ENCODE results near the gene VTI1A. TPM values are rescaled to one million over a fixed set of nuclear protein-coding genes. Genes with fewer than 3 reads are reported as not detected.
A peak's percentile ranks its signal among the peaks of the same experiment; 100 is the strongest.

Gene VTI1A
- polyA plus RNA-seq, 2 of the 4 experiments (the other 2 are of a cell fraction): 17.0 to 25.3 TPM

DNA sequence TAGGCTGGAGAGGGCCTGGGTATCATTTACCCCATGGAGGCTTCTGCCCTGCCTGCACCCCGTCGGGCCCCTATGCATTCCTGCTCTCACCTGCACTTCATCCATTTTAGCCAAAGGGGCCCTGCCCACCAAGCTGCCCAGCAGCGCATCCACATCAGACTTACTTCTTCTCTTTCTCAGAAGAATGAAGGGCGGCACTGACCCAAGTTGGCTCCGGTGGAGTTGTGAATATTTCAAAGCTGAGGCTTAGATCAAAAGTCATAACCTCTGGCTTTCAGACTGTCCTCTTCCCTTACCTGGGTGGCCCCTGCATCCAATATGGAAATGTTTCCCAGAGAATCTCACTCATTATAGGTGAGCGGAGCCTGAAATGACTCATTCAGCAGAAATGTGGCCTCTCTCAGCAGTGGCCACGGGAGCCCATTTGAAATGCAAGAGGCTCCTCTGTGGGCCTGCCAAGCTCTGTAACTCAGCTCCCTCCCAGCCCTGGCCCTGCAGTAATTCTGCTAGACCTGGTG, 385.4 kb downstream of the VTI1A start:
- ATAC-seq: peak; percentile 61 to 64; a peak in 3 of 6 replicates
- Histone ChIP-seq H3K4me1 (peaks cover 11% of the 10 kb centered on the region; the same call in 1 of the 3 replicates), H3K27ac (peak overlapping the region in 1 of 2 experiments; percentile 48; a peak in 1 of 6 replicates), H3K4me3 (no peak overlapping the region), H3K4me2 (no peak overlapping the region), H3K9me3 (no peaks in the 10 kb centered on the region)
- ChIA-PET POLR2A (no interaction called here), CTCF (no interaction called here)
- FAIRE-seq: no peak
- DNase-seq (ENCODE audit: low read depth in 1 of 2, low spot score in 1 of 2): no peak
- 77% methylated on average over 7 of the region's 7 CpGs for WGBS (ENCODE audit: missing lambda C conversion rate)
- TF ChIP-seq FOSL2 (IDR thresholded peaks at IDR 0.05) (no peak), FOSL2 (CRISPR knock-in tag; IDR thresholded peaks at IDR 0.05) (peak; percentile 22; the same call in 1 of the 2 replicates), HEYL (CRISPR knock-in tag; IDR thresholded peaks at IDR 0.05) (no peak), CBX8 (IDR thresholded peaks at IDR 0.05) (no peak)
- TF ChIP-seq, protein P1, sequence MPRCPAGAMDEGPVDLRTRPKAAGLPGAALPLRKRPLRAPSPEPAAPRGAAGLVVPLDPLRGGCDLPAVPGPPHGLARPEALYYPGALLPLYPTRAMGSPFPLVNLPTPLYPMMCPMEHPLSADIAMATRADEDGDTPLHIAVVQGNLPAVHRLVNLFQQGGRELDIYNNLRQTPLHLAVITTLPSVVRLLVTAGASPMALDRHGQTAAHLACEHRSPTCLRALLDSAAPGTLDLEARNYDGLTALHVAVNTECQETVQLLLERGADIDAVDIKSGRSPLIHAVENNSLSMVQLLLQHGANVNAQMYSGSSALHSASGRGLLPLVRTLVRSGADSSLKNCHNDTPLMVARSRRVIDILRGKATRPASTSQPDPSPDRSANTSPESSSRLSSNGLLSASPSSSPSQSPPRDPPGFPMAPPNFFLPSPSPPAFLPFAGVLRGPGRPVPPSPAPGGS (IDR thresholded peaks at IDR 0.05): no peak
- TF ChIP-seq, protein P2, sequence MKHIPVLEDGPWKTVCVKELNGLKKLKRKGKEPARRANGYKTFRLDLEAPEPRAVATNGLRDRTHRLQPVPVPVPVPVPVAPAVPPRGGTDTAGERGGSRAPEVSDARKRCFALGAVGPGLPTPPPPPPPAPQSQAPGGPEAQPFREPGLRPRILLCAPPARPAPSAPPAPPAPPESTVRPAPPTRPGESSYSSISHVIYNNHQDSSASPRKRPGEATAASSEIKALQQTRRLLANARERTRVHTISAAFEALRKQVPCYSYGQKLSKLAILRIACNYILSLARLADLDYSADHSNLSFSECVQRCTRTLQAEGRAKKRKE (CRISPR knock-in tag; IDR thresholded peaks at IDR 0.05; ENCODE audit: low read depth): no peak

DNA sequence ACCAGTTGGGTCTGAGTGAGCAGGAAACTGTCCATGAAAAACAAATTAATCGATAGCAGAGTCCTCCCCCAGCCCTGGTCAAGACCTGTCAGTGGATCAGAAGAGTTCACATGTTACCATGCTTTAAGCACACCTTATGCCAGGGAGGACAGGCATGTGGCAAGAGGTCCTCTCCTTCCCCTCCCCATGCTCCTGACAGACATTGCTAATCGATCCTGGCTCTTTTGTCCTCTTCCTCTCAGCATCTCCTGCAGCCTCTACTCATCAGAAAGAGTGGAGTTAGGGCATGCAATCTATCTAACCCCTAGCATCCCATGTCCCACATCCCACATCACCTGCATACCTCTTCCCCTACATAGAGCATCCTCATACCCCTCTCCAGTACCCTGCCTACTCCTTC, 385.9 kb downstream of the VTI1A start:
- peaks cover 11% of the 10 kb centered on the region; the same call in 1 of the 3 replicates for H3K4me1 ChIP-seq
- H3K4me2 ChIP-seq: no peak overlapping the region
- no peak for TF ChIP-seq NR3C1 (IDR thresholded peaks at IDR 0.05)
- TF ChIP-seq ZNF302 (CRISPR knock-in tag; IDR thresholded peaks at IDR 0.05): no peak
- no peak for TF ChIP-seq CBX2 (IDR thresholded peaks at IDR 0.05; ENCODE audit: borderline replicate concordance, low read depth)
- no peak for TF ChIP-seq RCOR1 (IDR thresholded peaks at IDR 0.05; ENCODE audit: low read depth, low read length)
- TF ChIP-seq NFE2L2 (conservative IDR thresholded peaks at IDR 0.05; ENCODE audit: low read length): no peak
- no peak for TF ChIP-seq HOXB5 (CRISPR knock-in tag; IDR thresholded peaks at IDR 0.05)
- TF ChIP-seq BHLHE40 (IDR thresholded peaks at IDR 0.05; ENCODE audit: low read depth, low read length): no peak
- no peak for TF ChIP-seq SMC3 (IDR thresholded peaks at IDR 0.05)
- TF ChIP-seq FOSL2 (IDR thresholded peaks at IDR 0.05): no peak
- TF ChIP-seq FOSL2 (CRISPR knock-in tag; IDR thresholded peaks at IDR 0.05): no peak
- no peak for TF ChIP-seq HDAC2 (IDR thresholded peaks at IDR 0.05)
- no peak for TF ChIP-seq ESRRA (IDR thresholded peaks at IDR 0.05; ENCODE audit: borderline replicate concordance, low read length)
- TF ChIP-seq RAD21 (conservative IDR thresholded peaks at IDR 0.05 in 1 of 2, IDR thresholded peaks at IDR 0.05 in 1 of 2): no peak
- no peak for TF ChIP-seq ZC3H11A (IDR thresholded peaks at IDR 0.05)
- TF ChIP-seq, protein P3, sequence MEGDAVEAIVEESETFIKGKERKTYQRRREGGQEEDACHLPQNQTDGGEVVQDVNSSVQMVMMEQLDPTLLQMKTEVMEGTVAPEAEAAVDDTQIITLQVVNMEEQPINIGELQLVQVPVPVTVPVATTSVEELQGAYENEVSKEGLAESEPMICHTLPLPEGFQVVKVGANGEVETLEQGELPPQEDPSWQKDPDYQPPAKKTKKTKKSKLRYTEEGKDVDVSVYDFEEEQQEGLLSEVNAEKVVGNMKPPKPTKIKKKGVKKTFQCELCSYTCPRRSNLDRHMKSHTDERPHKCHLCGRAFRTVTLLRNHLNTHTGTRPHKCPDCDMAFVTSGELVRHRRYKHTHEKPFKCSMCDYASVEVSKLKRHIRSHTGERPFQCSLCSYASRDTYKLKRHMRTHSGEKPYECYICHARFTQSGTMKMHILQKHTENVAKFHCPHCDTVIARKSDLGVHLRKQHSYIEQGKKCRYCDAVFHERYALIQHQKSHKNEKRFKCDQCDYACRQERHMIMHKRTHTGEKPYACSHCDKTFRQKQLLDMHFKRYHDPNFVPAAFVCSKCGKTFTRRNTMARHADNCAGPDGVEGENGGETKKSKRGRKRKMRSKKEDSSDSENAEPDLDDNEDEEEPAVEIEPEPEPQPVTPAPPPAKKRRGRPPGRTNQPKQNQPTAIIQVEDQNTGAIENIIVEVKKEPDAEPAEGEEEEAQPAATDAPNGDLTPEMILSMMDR (IDR thresholded peaks at IDR 0.05): no peak
- no peak for TF ChIP-seq RNF2 (IDR thresholded peaks at IDR 0.05; ENCODE audit: borderline replicate concordance, low read depth)
- no peak for TF ChIP-seq MAZ (IDR thresholded peaks at IDR 0.05; ENCODE audit: borderline replicate concordance, low read depth, low read length)
- no peak for TF ChIP-seq ZSCAN20 (CRISPR knock-in tag; IDR thresholded peaks at IDR 0.05)
- TF ChIP-seq CBX8 (IDR thresholded peaks at IDR 0.05): no peak
- TF ChIP-seq JUNB (IDR thresholded peaks at IDR 0.05): no peak
- TF ChIP-seq EP300 (IDR thresholded peaks at IDR 0.05): no peak
- WGBS (ENCODE audit: missing lambda C conversion rate): 82% methylated on average over 2 of the region's 2 CpGs
- no peak overlapping the region for H3K4me3 ChIP-seq
- H3K27ac ChIP-seq: peak overlapping the region in 1 of 2 experiments; percentile 48; a peak in 1 of 6 replicates
- POLR2A ChIA-PET: no interaction called here
- CTCF ChIA-PET: no interaction called here
- FAIRE-seq (no peak), DNase-seq (ENCODE audit: low read depth in 1 of 2, low spot score in 1 of 2) (no peak), ATAC-seq (no peak)
- no peaks in the 10 kb centered on the region for H3K9me3 ChIP-seq

Data from A549 (cell line).